ENCODE results near the gene SLC26A1.

DNA sequence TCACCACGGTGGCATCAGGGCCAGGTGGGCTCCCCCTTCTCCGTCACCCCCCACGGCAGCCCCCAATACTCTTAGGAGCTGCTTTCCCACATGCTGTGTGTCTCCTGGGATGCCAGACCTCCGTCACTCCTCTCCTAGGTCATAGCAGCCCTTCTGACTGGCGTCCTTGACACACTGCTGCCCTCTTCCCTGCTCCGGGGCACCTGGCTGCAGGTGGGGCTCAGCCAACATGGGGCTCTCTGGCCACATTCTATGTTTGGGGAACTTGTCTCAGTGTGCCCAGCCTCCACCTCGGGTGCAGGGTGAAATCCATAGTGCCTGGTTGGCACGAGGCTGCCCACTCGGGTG is 47.1 kb downstream of the SLC26A1 start:
- TF ChIP-seq, protein P1, sequence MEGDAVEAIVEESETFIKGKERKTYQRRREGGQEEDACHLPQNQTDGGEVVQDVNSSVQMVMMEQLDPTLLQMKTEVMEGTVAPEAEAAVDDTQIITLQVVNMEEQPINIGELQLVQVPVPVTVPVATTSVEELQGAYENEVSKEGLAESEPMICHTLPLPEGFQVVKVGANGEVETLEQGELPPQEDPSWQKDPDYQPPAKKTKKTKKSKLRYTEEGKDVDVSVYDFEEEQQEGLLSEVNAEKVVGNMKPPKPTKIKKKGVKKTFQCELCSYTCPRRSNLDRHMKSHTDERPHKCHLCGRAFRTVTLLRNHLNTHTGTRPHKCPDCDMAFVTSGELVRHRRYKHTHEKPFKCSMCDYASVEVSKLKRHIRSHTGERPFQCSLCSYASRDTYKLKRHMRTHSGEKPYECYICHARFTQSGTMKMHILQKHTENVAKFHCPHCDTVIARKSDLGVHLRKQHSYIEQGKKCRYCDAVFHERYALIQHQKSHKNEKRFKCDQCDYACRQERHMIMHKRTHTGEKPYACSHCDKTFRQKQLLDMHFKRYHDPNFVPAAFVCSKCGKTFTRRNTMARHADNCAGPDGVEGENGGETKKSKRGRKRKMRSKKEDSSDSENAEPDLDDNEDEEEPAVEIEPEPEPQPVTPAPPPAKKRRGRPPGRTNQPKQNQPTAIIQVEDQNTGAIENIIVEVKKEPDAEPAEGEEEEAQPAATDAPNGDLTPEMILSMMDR (IDR thresholded peaks at IDR 0.05), result no peak
- TF ChIP-seq POLR2A (IDR thresholded peaks at IDR 0.05), result no peak
